Left ventricle myocardium superior (tissue), 1 donor: ENCODE results near the gene FTO. TPM values are rescaled to one million over a fixed set of nuclear protein-coding genes. Genes with fewer than 3 reads are reported as not detected.

Source experiments
- ATAC-seq: fragments of 200-7000 bp; cut with Tn5 transposase; one replicate; pipeline ENCODE4 v1.9.1; 2020; ENCODE audit warnings: mild to moderate bottlenecking, moderate library complexity
- DNase-seq: peaks from one replicate; pipeline ENCODE4 v3.0.0-alpha.2; 2020
- intact Hi-C: fragments of 100-400 bp; cut with micrococcal nuclease; formaldehyde crosslinking; loops from one replicate; pipeline ENCODE4 v1.11.0; 2022
- total RNA-seq: library from RNA; stranded (reverse); fragmentation: NEBNext Ultra II Directional; extraction: Animal tissue kit (Norgen Biotek cat#: 25700); gene quantifications from one replicate; pipeline ENCODE4 v1.2.1, GENCODE V29; 2021
- donor health status: DM: no; HTN: yes; CAD: no; lungs with severe emphysema.

The FTO gene
- total RNA-seq, 1 donor from 2014 or later = 71.8 TPM

GRCh38 chr16:53966821-53967571, 263.0 kb downstream of the FTO start:
- DNase-seq (no peak), ATAC-seq (peak; percentile 86)
- intact Hi-C loops = no loop called here

GRCh38 chr16:53967572-53967971, 263.6 kb downstream of the FTO start:
- ATAC-seq = no peak
- intact Hi-C loops = no loop called here
- no peak for DNase-seq

- DNase-seq (no peak), ATAC-seq (peak; percentile 83)
- intact Hi-C loops = no loop called here
Observed at GRCh38 chr16:53968454-53968853, 264.5 kb downstream of the FTO start.

GRCh38 chr16:53968896-53969295, 264.9 kb downstream of the FTO start:
- intact Hi-C loops = no loop called here
- no peak for ATAC-seq
- no peak for DNase-seq

- ATAC-seq (no peak), DNase-seq (no peak)
- intact Hi-C loops = no loop called here
Observed at GRCh38 chr16:53971616-53972015, 267.7 kb downstream of the FTO start.

- peak; percentile 85 for ATAC-seq
- DNase-seq = peak; percentile 51
- intact Hi-C loops = no loop called here
Observed at GRCh38 chr16:53973021-53973420, 269.1 kb downstream of the FTO start.

GRCh38 chr16:53974484-53975080, 270.6 kb downstream of the FTO start:
- DNase-seq = no peak
- ATAC-seq = no peak
- intact Hi-C loops = no loop called here

- intact Hi-C loops = no loop called here
- DNase-seq = no peak
- no peak for ATAC-seq
Observed at GRCh38 chr16:53980675-53981074, 276.7 kb downstream of the FTO start.

GRCh38 chr16:53982631-53983042, 278.7 kb downstream of the FTO start:
- DNase-seq (no peak), ATAC-seq (peak; percentile 22)
- intact Hi-C loops = no loop called here

GRCh38 chr16:53984936-53985335, 281.0 kb downstream of the FTO start:
- ATAC-seq (no peak), DNase-seq (no peak)
- intact Hi-C loops = no loop called here

GRCh38 chr16:53985861-53986260, 281.9 kb downstream of the FTO start:
- intact Hi-C loops = no loop called here
- ATAC-seq (no peak), DNase-seq (no peak)

- DNase-seq = no peak
- ATAC-seq = no peak
- intact Hi-C loops = no loop called here
Observed at GRCh38 chr16:53986793-53987192, 282.8 kb downstream of the FTO start.

GRCh38 chr16:53988136-53988535, 284.2 kb downstream of the FTO start:
- intact Hi-C loops = no loop called here

GRCh38 chr16:53989597-53989996, 285.6 kb downstream of the FTO start:
- DNase-seq = no peak
- no peak for ATAC-seq
- intact Hi-C loops = no loop called here

More at GRCh38 chr16:53988136-53988535, 284.2 kb downstream of the FTO start:
- ATAC-seq (no peak), DNase-seq (no peak)

- ATAC-seq = no peak
- intact Hi-C loops = no loop called here
- DNase-seq = no peak
Observed at GRCh38 chr16:53991754-53992378, 287.9 kb downstream of the FTO start.

- intact Hi-C loops = no loop called here
- peak; percentile 35 for DNase-seq
- ATAC-seq = peak; percentile 83
Observed at GRCh38 chr16:53995378-53995777, 291.4 kb downstream of the FTO start.

GRCh38 chr16:53996961-53997360, 293.0 kb downstream of the FTO start:
- ATAC-seq = no peak
- no peak for DNase-seq
- intact Hi-C loops = no loop called here

- intact Hi-C loops = no loop called here
- DNase-seq (no peak), ATAC-seq (no peak)
Observed at GRCh38 chr16:53998024-53998810, 294.3 kb downstream of the FTO start.

- DNase-seq (no peak), ATAC-seq (no peak)
- intact Hi-C loops = no loop called here
Observed at GRCh38 chr16:53998966-53999522, 295.1 kb downstream of the FTO start.

GRCh38 chr16:53999841-54000240, 295.9 kb downstream of the FTO start:
- intact Hi-C loops = no loop called here
- DNase-seq (no peak), ATAC-seq (no peak)
